ENCODE results near the gene SLC22A23.

SLC22A23 gene

DNA sequence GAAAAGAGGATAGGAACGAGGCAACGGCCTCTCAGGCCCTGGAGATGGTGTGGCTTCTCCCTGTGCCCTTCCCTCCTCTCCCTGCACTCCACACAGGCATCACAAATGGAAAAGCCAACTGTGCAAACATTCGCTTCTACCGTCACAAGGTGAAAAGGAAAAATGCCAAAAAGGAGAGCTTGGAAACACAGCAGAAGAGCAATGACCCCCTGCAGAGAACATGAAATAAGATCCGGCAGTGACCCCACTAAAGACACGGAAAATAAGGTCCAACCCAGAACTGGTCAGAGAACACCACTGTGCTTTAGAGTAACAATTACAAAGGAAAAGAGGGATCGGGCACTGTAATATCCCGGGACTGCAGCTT is 63.0 kb downstream of the SLC22A23 start:
- peaks cover 3% of the 10 kb centered on the region for H3K36me3 ChIP-seq (ENCODE audit: insufficient read depth, insufficient read length, low read length)
- no peaks in the 10 kb centered on the region for H3K4me1 ChIP-seq (ENCODE audit: insufficient read depth, insufficient read length)
- TF ChIP-seq SUZ12 (IDR thresholded peaks at IDR 0.05; ENCODE audit: extremely low read depth, insufficient read depth, insufficient read length) = no peak
- no peak for TF ChIP-seq ZNF274 (IDR thresholded peaks at IDR 0.05; ENCODE audit: low read depth, low read length)
- TF ChIP-seq YY1 (IDR thresholded peaks at IDR 0.05; ENCODE audit: insufficient read depth, insufficient read length) = no peak
- no peak overlapping the region for H3K9ac ChIP-seq (ENCODE audit: insufficient read length, low read depth)
- no peaks in the 10 kb centered on the region for H3K9me3 ChIP-seq (ENCODE audit: insufficient read depth, low read length)
- DNase-seq (ENCODE audit: low read depth, low spot score) = no peak
- H3K27me3 ChIP-seq (ENCODE audit: insufficient read depth, insufficient read length) = no peaks in the 10 kb centered on the region
- H3K4me3 ChIP-seq (ENCODE audit: insufficient read length, low read depth) = no peak overlapping the region

DNA sequence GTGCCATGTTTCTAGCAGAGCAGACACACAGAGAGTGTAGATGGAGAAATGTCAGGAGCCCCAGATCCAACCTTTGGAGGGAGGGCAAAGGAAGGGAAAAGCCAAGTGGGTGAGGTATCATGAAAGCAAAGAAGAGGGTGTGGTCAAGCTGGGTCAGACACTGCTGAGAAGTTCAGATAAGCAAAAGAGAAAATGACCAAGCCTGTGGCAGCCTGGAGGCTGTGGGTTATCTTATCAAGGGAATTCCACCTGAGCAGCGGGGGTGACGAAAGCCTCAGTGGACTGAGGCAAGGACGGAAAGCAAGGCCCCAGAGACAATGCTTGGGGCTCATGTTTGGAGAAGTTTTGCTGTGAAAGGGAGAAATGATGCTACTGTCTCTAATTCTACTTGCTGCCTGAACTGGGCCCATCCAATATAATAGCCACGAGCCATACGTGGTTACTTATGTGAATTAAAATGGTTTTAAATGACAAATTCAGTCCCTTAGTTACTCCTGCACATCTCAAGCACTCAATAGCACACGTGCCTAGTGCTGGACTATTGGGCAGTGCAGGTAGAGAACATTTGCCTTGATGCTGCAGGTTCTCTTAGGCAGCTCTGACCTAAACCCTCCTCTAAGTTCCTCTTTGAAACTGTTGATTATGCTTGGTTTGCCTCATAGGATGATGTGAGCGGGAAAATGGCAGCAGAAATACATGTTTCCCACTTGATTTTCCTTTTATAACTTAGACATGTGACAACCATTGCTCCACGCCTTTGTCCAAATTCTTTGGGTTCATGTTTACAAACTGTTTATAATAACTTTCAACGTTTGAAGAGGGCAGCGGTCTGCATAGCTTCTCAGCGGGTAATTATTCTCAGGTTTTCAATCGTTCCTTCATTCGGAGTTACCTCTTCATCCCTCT is 63.7 kb downstream of the SLC22A23 start:
- Histone ChIP-seq H3K36me3 (ENCODE audit: insufficient read depth, insufficient read length, low read length) (peaks cover 3% of the 10 kb centered on the region), H3K9ac (ENCODE audit: insufficient read length, low read depth) (no peak overlapping the region), H3K27me3 (ENCODE audit: insufficient read depth, insufficient read length) (no peaks in the 10 kb centered on the region), H3K4me1 (ENCODE audit: insufficient read depth, insufficient read length) (no peaks in the 10 kb centered on the region), H3K9me3 (ENCODE audit: insufficient read depth, low read length) (no peaks in the 10 kb centered on the region), H3K4me3 (ENCODE audit: insufficient read length, low read depth) (no peak overlapping the region)
- TF ChIP-seq YY1 (IDR thresholded peaks at IDR 0.05; ENCODE audit: insufficient read depth, insufficient read length) = no peak
- TF ChIP-seq SUZ12 (IDR thresholded peaks at IDR 0.05; ENCODE audit: extremely low read depth, insufficient read depth, insufficient read length) = no peak
- TF ChIP-seq ZNF274 (IDR thresholded peaks at IDR 0.05; ENCODE audit: low read depth, low read length) = no peak
- no peak for DNase-seq (ENCODE audit: low read depth, low spot score)

DNA sequence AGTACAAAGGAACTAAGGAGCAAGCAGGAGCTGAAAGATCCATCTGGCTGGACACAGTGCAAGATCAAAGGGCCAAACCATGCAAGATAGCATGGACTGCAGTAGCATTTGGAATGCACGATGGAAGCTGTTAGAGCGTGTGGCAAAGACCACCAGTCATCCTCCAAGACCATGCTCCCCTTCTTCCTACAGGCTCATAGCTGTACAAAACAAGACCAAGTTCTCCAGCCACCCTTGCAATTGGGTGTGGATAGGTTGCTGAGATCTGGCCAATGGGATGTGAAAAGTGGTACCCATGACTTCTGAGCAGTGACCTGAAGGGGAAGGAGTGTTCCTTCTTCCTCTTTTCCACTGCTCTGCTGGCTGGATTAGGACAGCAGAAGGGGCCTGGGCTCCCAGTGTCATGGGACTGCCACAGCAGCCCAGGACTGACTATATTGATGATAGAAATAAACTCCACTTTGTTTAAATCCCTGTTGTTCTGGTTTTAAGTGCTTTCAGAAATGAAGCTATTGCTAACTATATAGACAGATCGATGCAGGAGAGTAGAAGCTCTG is 64.9 kb downstream of the SLC22A23 start:
- DNase-seq (ENCODE audit: low read depth, low spot score) = no peak
- Histone ChIP-seq H3K4me1 (ENCODE audit: insufficient read depth, insufficient read length) (no peaks in the 10 kb centered on the region), H3K36me3 (ENCODE audit: insufficient read depth, insufficient read length, low read length) (peaks cover 3% of the 10 kb centered on the region), H3K27me3 (ENCODE audit: insufficient read depth, insufficient read length) (no peaks in the 10 kb centered on the region), H3K9ac (ENCODE audit: insufficient read length, low read depth) (no peak overlapping the region), H3K4me3 (ENCODE audit: insufficient read length, low read depth) (no peak overlapping the region), H3K9me3 (ENCODE audit: insufficient read depth, low read length) (no peaks in the 10 kb centered on the region; the same call in 1 of the 2 replicates)
- no peak for TF ChIP-seq ZNF274 (IDR thresholded peaks at IDR 0.05; ENCODE audit: low read depth, low read length)
- TF ChIP-seq SUZ12 (IDR thresholded peaks at IDR 0.05; ENCODE audit: extremely low read depth, insufficient read depth, insufficient read length) = no peak
- no peak for TF ChIP-seq YY1 (IDR thresholded peaks at IDR 0.05; ENCODE audit: insufficient read depth, insufficient read length)

DNA sequence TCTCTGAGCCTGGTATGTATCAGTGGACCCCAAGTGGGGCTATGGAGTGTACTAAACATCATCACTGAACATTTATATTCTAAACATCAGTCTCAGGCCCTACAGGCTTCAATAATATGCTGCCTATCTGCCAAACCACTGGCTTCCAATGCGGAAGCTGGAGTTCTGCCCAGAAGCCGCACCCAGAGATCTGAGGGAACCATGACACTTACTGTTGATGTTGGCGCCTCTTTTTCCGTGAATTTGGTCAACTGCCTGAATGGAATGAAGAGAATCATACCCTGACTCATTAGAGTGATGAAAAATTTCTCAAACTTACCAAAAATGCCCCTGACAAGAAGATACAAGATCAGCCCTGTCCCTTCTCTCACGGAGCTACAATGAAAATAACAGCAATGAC is 66.2 kb downstream of the SLC22A23 start:
- TF ChIP-seq SUZ12 (IDR thresholded peaks at IDR 0.05; ENCODE audit: extremely low read depth, insufficient read depth, insufficient read length) (no peak), ZNF274 (IDR thresholded peaks at IDR 0.05; ENCODE audit: low read depth, low read length) (no peak), YY1 (IDR thresholded peaks at IDR 0.05; ENCODE audit: insufficient read depth, insufficient read length) (no peak)
- Histone ChIP-seq H3K9ac (ENCODE audit: insufficient read length, low read depth) (no peak overlapping the region), H3K27me3 (ENCODE audit: insufficient read depth, insufficient read length) (no peaks in the 10 kb centered on the region), H3K9me3 (ENCODE audit: insufficient read depth, low read length) (no peaks in the 10 kb centered on the region; the same call in 1 of the 2 replicates), H3K4me1 (ENCODE audit: insufficient read depth, insufficient read length) (peaks cover 7% of the 10 kb centered on the region), H3K36me3 (ENCODE audit: insufficient read depth, insufficient read length, low read length) (peaks cover 3% of the 10 kb centered on the region), H3K4me3 (ENCODE audit: insufficient read length, low read depth) (no peak overlapping the region)
- DNase-seq (ENCODE audit: low read depth, low spot score) = no peak

DNA sequence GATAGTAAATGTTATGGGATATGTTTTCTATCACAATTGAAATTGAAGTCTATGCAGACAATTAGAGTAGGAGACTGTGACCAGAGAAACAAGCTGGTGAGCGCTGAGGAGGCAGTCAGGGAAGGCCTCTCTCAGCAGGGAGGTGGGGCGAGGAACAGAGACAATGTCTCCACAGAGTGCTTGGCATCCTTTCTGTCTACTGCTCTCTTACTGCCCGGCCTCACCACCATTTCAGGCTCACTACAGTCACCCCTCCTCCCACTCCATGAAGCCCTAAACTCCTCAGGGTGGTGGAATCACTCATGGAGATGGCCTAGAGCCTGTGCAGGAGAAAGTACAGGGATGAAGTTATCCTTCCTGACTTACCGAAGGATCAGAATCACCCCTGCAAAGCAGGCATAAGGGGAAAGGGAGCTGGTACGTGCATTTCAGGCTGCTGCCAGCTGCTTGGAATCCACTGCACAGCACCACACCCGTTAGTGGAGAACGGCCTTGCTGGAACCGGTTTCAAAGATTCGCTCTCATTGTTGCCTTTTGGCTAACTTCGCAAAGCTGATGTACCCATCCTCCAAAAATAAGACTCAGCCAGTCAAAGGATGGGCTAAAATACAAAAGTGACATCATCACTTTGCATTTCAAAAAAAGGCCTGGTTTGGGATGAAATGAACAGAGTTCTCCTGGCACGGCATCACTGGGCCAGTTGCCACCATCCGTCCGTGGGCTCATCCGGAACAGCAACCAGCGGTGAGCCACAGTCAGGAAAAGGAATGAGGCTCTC is 67.3 kb downstream of the SLC22A23 start:
- H3K36me3 ChIP-seq (ENCODE audit: insufficient read depth, insufficient read length, low read length) = peaks cover 3% of the 10 kb centered on the region
- no peak for DNase-seq (ENCODE audit: low read depth, low spot score)

DNA sequence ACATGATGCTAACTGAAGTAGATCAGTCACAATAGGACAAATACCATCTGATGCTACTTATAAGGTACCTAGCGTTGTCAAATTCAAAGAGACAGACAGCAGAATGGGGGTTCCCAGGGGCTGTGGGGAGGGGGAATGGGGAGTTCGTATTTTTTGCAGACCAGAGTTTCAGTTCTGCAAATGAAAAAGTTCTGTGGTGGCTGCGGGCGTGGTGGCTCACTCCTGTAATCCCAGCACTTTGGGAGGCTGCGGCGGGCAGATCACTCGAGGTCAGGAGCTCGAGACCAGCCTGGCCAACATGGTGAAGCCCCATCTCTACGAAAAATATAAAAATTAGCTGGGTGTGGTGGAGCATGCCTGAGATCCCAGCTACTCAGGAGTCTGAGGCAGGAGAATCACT is 68.1 kb downstream of the SLC22A23 start:
- DNase-seq (ENCODE audit: low read depth, low spot score) = no peak
- TF ChIP-seq SUZ12 (IDR thresholded peaks at IDR 0.05; ENCODE audit: extremely low read depth, insufficient read depth, insufficient read length) (no peak), YY1 (IDR thresholded peaks at IDR 0.05; ENCODE audit: insufficient read depth, insufficient read length) (no peak), ZNF274 (IDR thresholded peaks at IDR 0.05; ENCODE audit: low read depth, low read length) (no peak)
- no peak overlapping the region for H3K4me3 ChIP-seq (ENCODE audit: insufficient read length, low read depth)
- peaks cover 7% of the 10 kb centered on the region for H3K4me1 ChIP-seq (ENCODE audit: insufficient read depth, insufficient read length)
- no peak overlapping the region for H3K9ac ChIP-seq (ENCODE audit: insufficient read length, low read depth)
- peaks cover 3% of the 10 kb centered on the region for H3K36me3 ChIP-seq (ENCODE audit: insufficient read depth, insufficient read length, low read length)
- H3K9me3 ChIP-seq (ENCODE audit: insufficient read depth, low read length) = no peaks in the 10 kb centered on the region; the same call in 1 of the 2 replicates
- no peaks in the 10 kb centered on the region for H3K27me3 ChIP-seq (ENCODE audit: insufficient read depth, insufficient read length)

More for the DNA sequence above, 67.3 kb downstream of the SLC22A23 start:
- Histone ChIP-seq H3K4me1 (ENCODE audit: insufficient read depth, insufficient read length) (peaks cover 7% of the 10 kb centered on the region), H3K9me3 (ENCODE audit: insufficient read depth, low read length) (no peaks in the 10 kb centered on the region; the same call in 1 of the 2 replicates), H3K4me3 (ENCODE audit: insufficient read length, low read depth) (no peak overlapping the region), H3K27me3 (ENCODE audit: insufficient read depth, insufficient read length) (no peaks in the 10 kb centered on the region), H3K9ac (ENCODE audit: insufficient read length, low read depth) (no peak overlapping the region)
- TF ChIP-seq ZNF274 (IDR thresholded peaks at IDR 0.05; ENCODE audit: low read depth, low read length) (no peak), YY1 (IDR thresholded peaks at IDR 0.05; ENCODE audit: insufficient read depth, insufficient read length) (no peak), SUZ12 (IDR thresholded peaks at IDR 0.05; ENCODE audit: extremely low read depth, insufficient read depth, insufficient read length) (no peak)
